ENCODE results near the gene BCL2L15.

- TF ChIP-seq CTCF (IDR thresholded peaks at IDR 0.05) (no peak), POLR2A (IDR thresholded peaks at IDR 0.05) (no peak)
These were observed 7.7 kb downstream of the BCL2L15 start for GRCh38 chr1:113879739-113880038.
